Natural killer cell (primary cell): ENCODE results near the gene TEAD4. TPM values are rescaled to one million over a fixed set of nuclear protein-coding genes. Genes with fewer than 3 reads are reported as not detected.

ENCODE experiments used
- ATAC-seq, 3 donors: fragments of 150-1000 bp in 2 of 3; fragments of 200-7000 bp in 1 of 3; cut with Tn5 transposase; 1 replicate in 1 of 3; 2 replicates in 2 of 3; pipeline ENCODE4 v1.10.0; 2021; ENCODE audit warnings: mild to moderate bottlenecking in 2 of 3, moderate library complexity in 2 of 3
- DNase-seq, 2 donors: peaks; one replicate each; pipeline versions ENCODE4 v3.0.0 to v3.0.0-alpha.2; 2013 to 2021; ENCODE audit warnings: mixed read lengths in 1 of 2
- H3K27ac ChIP-seq: one replicate; pipeline ENCODE4 v1.5.1; 2013; ENCODE audit warnings: mild to moderate bottlenecking, low read length
- H3K27me3 ChIP-seq: one replicate; pipeline ENCODE4 v1.6.1; 2013; ENCODE audit warnings: low read length; ENCODE audit not compliant: control insufficient read depth, insufficient read depth
- H3K36me3 ChIP-seq: one replicate; pipeline ENCODE4 v1.6.1; 2013; ENCODE audit warnings: low read length; ENCODE audit not compliant: control insufficient read depth, insufficient read depth
- H3K4me1 ChIP-seq: one replicate; pipeline ENCODE4 v1.6.1; 2013; ENCODE audit warnings: low read length; ENCODE audit not compliant: control insufficient read depth, insufficient read depth
- H3K4me3 ChIP-seq: one replicate; pipeline ENCODE4 v1.5.1; 2013; ENCODE audit warnings: low read length
- H3K9me3 ChIP-seq: one replicate; pipeline ENCODE4 v1.6.1; 2013; ENCODE audit warnings: low read length; ENCODE audit not compliant: control insufficient read depth, insufficient read depth
- H3K27ac Mint-ChIP-seq, 2 donors: one replicate each; pipeline ENCODE4 v1.8.0; 2022; ENCODE audit warnings: mild to moderate bottlenecking in 2 of 2, mixed read lengths in 2 of 2, moderate library complexity in 1 of 2
- H3K27me3 Mint-ChIP-seq, 2 donors: one replicate each; pipeline ENCODE4 v1.8.0; 2022; ENCODE audit warnings: low read depth in 2 of 2, mixed read lengths in 2 of 2
- H3K36me3 Mint-ChIP-seq: one replicate; pipeline ENCODE4 v1.8.0; 2022; ENCODE audit warnings: mixed read lengths
- H3K4me1 Mint-ChIP-seq, 2 donors: one replicate each; pipeline ENCODE4 v1.8.0; 2022; ENCODE audit warnings: mixed read lengths in 2 of 2
- H3K4me3 Mint-ChIP-seq: one replicate; pipeline ENCODE4 v1.8.0; 2022; ENCODE audit warnings: mild to moderate bottlenecking, moderate library complexity, mixed read lengths
- H3K9me3 Mint-ChIP-seq, 2 donors: one replicate each; pipeline ENCODE4 v1.8.0; 2022; ENCODE audit warnings: mixed read lengths in 2 of 2
- CTCF ChIP-seq: fragments of 200-600 bp; IDR thresholded peaks from one replicate; pipeline ENCODE4 v1.8.0; 2022; ENCODE audit warnings: antibody characterized with exemption
- WGBS: methylation state at CpG from one replicate; pipeline ENCODE4 v1.1.7; 2013; ENCODE audit warnings: missing lambda C conversion rate; ENCODE audit not compliant: insufficient coverage; 5-methylcytosine and 5-hydroxymethylcytosine counted together
- intact Hi-C: fragments of 100-400 bp; cut with micrococcal nuclease; formaldehyde crosslinking; loops from one replicate; pipeline ENCODE4 v1.14.2; 2022
- total RNA-seq, 4 donors: library from RNA; stranded (reverse); fragments of 120-200 nt in 1 of 4; gene quantifications; one replicate each; pipeline versions ENCODE4 v1.2.3 to v1.2.4, GENCODE V29; 2013 to 2022

TEAD4 gene
- total RNA-seq, 3 donors from 2014 or later (not counting 1 experiment from before 2014, with no cell fraction given): not detected

- 91% methylated on average over 9 of the region's 9 CpGs for WGBS
- no peak for DNase-seq
- Mint-ChIP-seq H3K27ac (no peak overlapping the region), H3K36me3 (no peaks in the 10 kb centered on the region), H3K27me3 (peaks cover 6 to 9% of the 10 kb centered on the region in 2 donors), H3K4me3 (no peak overlapping the region), H3K9me3 (no peaks in the 10 kb centered on the region), H3K4me1 (no peaks in the 10 kb centered on the region)
- no peaks in the 10 kb centered on the region for H3K27me3 ChIP-seq
- H3K4me3 ChIP-seq: no peak overlapping the region
- H3K9me3 ChIP-seq: no peaks in the 10 kb centered on the region
- H3K27ac ChIP-seq: no peak overlapping the region
- intact Hi-C loops: no loop called here
- H3K36me3 ChIP-seq: no peaks in the 10 kb centered on the region
- H3K4me1 ChIP-seq: no peaks in the 10 kb centered on the region
- TF ChIP-seq CTCF: no peak
- no peak for ATAC-seq
Measured at GRCh38 chr12:2973566-2973965, 14.4 kb downstream of the TEAD4 start.

- no peaks in the 10 kb centered on the region for H3K9me3 ChIP-seq
- Mint-ChIP-seq H3K27me3 (peaks cover 1 to 9% of the 10 kb centered on the region in 2 donors), H3K9me3 (no peaks in the 10 kb centered on the region), H3K36me3 (no peaks in the 10 kb centered on the region), H3K4me3 (no peak overlapping the region), H3K27ac (no peak overlapping the region), H3K4me1 (no peaks in the 10 kb centered on the region)
- 77% methylated on average over 9 of the region's 10 CpGs for WGBS
- DNase-seq (no peak), ATAC-seq (no peak)
- H3K4me3 ChIP-seq: no peak overlapping the region
- H3K27me3 ChIP-seq: no peaks in the 10 kb centered on the region
- no peak for TF ChIP-seq CTCF
- H3K36me3 ChIP-seq: no peaks in the 10 kb centered on the region
- intact Hi-C loops: no loop called here
- H3K27ac ChIP-seq: no peak overlapping the region
- no peaks in the 10 kb centered on the region for H3K4me1 ChIP-seq
Measured at GRCh38 chr12:2974560-2974971, 15.4 kb downstream of the TEAD4 start.

GRCh38 chr12:2976581-2976996 lies 17.4 kb downstream of the TEAD4 start:
- Histone ChIP-seq H3K27me3 (no peaks in the 10 kb centered on the region), H3K27ac (no peak overlapping the region), H3K4me1 (no peaks in the 10 kb centered on the region), H3K9me3 (no peaks in the 10 kb centered on the region), H3K36me3 (no peaks in the 10 kb centered on the region), H3K4me3 (no peak overlapping the region)
- 86% methylated on average over 5 of the region's 6 CpGs for WGBS
- H3K36me3 Mint-ChIP-seq: no peaks in the 10 kb centered on the region
- TF ChIP-seq CTCF: no peak
- H3K4me1 Mint-ChIP-seq: no peaks in the 10 kb centered on the region
- DNase-seq: no peak
- ATAC-seq: no peak
- no peaks in the 10 kb centered on the region for H3K9me3 Mint-ChIP-seq
- H3K27me3 Mint-ChIP-seq: peaks cover 0 to 4% of the 10 kb centered on the region in 2 donors
- H3K4me3 Mint-ChIP-seq: no peak overlapping the region
- H3K27ac Mint-ChIP-seq: no peak overlapping the region
- intact Hi-C loops: no loop called here

- 86% methylated on average over 5 of the region's 5 CpGs for WGBS
- no peaks in the 10 kb centered on the region for H3K36me3 Mint-ChIP-seq
Measured at GRCh38 chr12:2977776-2978175, 18.6 kb downstream of the TEAD4 start.

More at GRCh38 chr12:2977776-2978175, 18.6 kb downstream of the TEAD4 start:
- ATAC-seq: no peak
- Histone ChIP-seq H3K9me3 (no peaks in the 10 kb centered on the region), H3K4me3 (no peak overlapping the region), H3K36me3 (no peaks in the 10 kb centered on the region), H3K4me1 (no peaks in the 10 kb centered on the region), H3K27ac (no peak overlapping the region), H3K27me3 (no peaks in the 10 kb centered on the region)
- Mint-ChIP-seq H3K27ac (no peak overlapping the region), H3K4me3 (no peak overlapping the region), H3K9me3 (no peaks in the 10 kb centered on the region), H3K4me1 (no peaks in the 10 kb centered on the region), H3K27me3 (peaks cover 0 to 4% of the 10 kb centered on the region in 2 donors)
- intact Hi-C loops: no loop called here
- TF ChIP-seq CTCF: no peak
- no peak for DNase-seq
